MM.1S (cell line): ENCODE measurements around the gene MAJIN.

Experiments
- DNase-seq: peaks from one replicate; pipeline ENCODE4 v3.0.0-alpha.2; 2015
- H2AFZ ChIP-seq: fragments of 300-600 bp; sonication (generic); 2 replicates; pipeline ENCODE4 v1.6.0; 2016; ENCODE audit warnings: antibody characterized with exemption, low read length
- H3F3A ChIP-seq: fragments of 300-600 bp; sonication (generic); 2 replicates; pipeline ENCODE4 v1.6.1; 2016; ENCODE audit warnings: mild to moderate bottlenecking, antibody characterized with exemption, low read length, moderate library complexity, mixed read lengths; ENCODE audit not compliant: insufficient read depth
- H3K27ac ChIP-seq: fragments of 300-600 bp; sonication (generic); 2 replicates; pipeline ENCODE4 v1.5.1; 2016; ENCODE audit warnings: mild to moderate bottlenecking, low read length
- H3K27me3 ChIP-seq: fragments of 300-600 bp; sonication (generic); replicated peaks from 2 replicates; pipeline ENCODE4 v1.6.0; 2016; ENCODE audit warnings: low read length; ENCODE audit not compliant: insufficient read depth
- H3K36me3 ChIP-seq: fragments of 300-600 bp; sonication (generic); replicated peaks from 2 replicates; pipeline ENCODE4 v1.6.1; 2016; ENCODE audit warnings: mild to moderate bottlenecking, low read length, mixed read lengths; ENCODE audit not compliant: insufficient read depth
- H3K4me1 ChIP-seq: fragments of 300-600 bp; sonication (generic); 2 replicates; pipeline ENCODE4 v1.6.1; 2016; ENCODE audit warnings: low read length, mixed read lengths
- H3K4me2 ChIP-seq: fragments of 300-600 bp; sonication (generic); 2 replicates; pipeline ENCODE4 v1.6.0; 2016; ENCODE audit warnings: low read depth, low read length
- H3K4me3 ChIP-seq: fragments of 300-600 bp; sonication (generic); 2 replicates; pipeline ENCODE4 v1.5.1; 2016; ENCODE audit warnings: low read length, mixed read lengths
- H3K79me2 ChIP-seq: fragments of 300-600 bp; sonication (generic); 2 replicates; pipeline ENCODE4 v1.6.1; 2016; ENCODE audit warnings: mixed run types, low read length, mixed read lengths
- H3K9ac ChIP-seq: fragments of 300-600 bp; sonication (generic); 2 replicates; pipeline ENCODE4 v1.6.1; 2016; ENCODE audit warnings: low read length, mixed read lengths
- H3K9me2 ChIP-seq: fragments of 300-600 bp; sonication (generic); replicated peaks from 2 replicates; pipeline ENCODE4 v1.6.1; 2016; ENCODE audit warnings: mild to moderate bottlenecking, low read length, mixed read lengths; ENCODE audit not compliant: insufficient read depth
- H3K9me3 ChIP-seq: fragments of 300-600 bp; sonication (generic); replicated peaks from 2 replicates; pipeline ENCODE4 v1.6.1; 2016; ENCODE audit warnings: mild to moderate bottlenecking, low read length, mixed read lengths; ENCODE audit not compliant: insufficient read depth
- H4K20me1 ChIP-seq: fragments of 300-600 bp; sonication (generic); 2 replicates; pipeline ENCODE4 v1.6.1; 2016; ENCODE audit warnings: mild to moderate bottlenecking, low read length, moderate library complexity, mixed read lengths; ENCODE audit not compliant: insufficient read depth
- CTCF ChIP-seq: fragments of 300-600 bp; sonication (generic); IDR thresholded peaks from 2 replicates; pipeline ENCODE4 v1.5.1; 2016; ENCODE audit warnings: antibody characterized with exemption, low read length, mixed read lengths
- EZH2 ChIP-seq: fragments of 300-600 bp; sonication (generic); optimal IDR thresholded peaks from 2 replicates; pipeline ENCODE3; 2017; ENCODE audit warnings: low read depth, mild to moderate bottlenecking, antibody characterized with exemption, low read length, mixed read lengths
- EZH2phosphoT487 ChIP-seq: fragments of 300-600 bp; sonication (generic); IDR thresholded peaks from 2 replicates; pipeline ENCODE4 v1.6.1; 2018; ENCODE audit warnings: antibody characterized with exemption, low read length

The MAJIN gene

GRCh38 chr11:64929625-64930024 lies 42.3 kb downstream of the MAJIN start:
- Histone ChIP-seq H3K27ac (no peak overlapping the region), H3K9ac (no peak overlapping the region), H3K9me3 (no peaks in the 10 kb centered on the region), H3K27me3 (no peaks in the 10 kb centered on the region), H3K79me2 (no peaks in the 10 kb centered on the region), H2AFZ (no peak overlapping the region), H3K4me1 (no peaks in the 10 kb centered on the region), H3K4me2 (no peak overlapping the region), H3K9me2 (no peaks in the 10 kb centered on the region), H3F3A (no peaks in the 10 kb centered on the region), H3K36me3 (no peaks in the 10 kb centered on the region), H3K4me3 (no peak overlapping the region), H4K20me1 (no peaks in the 10 kb centered on the region)
- TF ChIP-seq EZH2phosphoT487 (no peak), EZH2 (no peak), CTCF (no peak)
- DNase-seq: no peak

- H3K36me3 ChIP-seq: no peaks in the 10 kb centered on the region
- H3K9me2 ChIP-seq: no peaks in the 10 kb centered on the region
- no peaks in the 10 kb centered on the region for H3K27me3 ChIP-seq
Observed at GRCh38 chr11:64928957-64929356, 43.0 kb downstream of the MAJIN start.

GRCh38 chr11:64926689-64927088 lies 45.2 kb downstream of the MAJIN start:
- no peak overlapping the region for H3K4me2 ChIP-seq
- DNase-seq: no peak
- H3K9me2 ChIP-seq: no peaks in the 10 kb centered on the region
- H2AFZ ChIP-seq: no peak overlapping the region
- no peaks in the 10 kb centered on the region for H3F3A ChIP-seq
- no peak overlapping the region for H3K27ac ChIP-seq
- H4K20me1 ChIP-seq: no peaks in the 10 kb centered on the region
- no peaks in the 10 kb centered on the region for H3K79me2 ChIP-seq
- no peaks in the 10 kb centered on the region for H3K9me3 ChIP-seq
- no peak for TF ChIP-seq CTCF
- TF ChIP-seq EZH2: no peak
- no peak for TF ChIP-seq EZH2phosphoT487
- H3K4me3 ChIP-seq: no peak overlapping the region
- no peak overlapping the region for H3K9ac ChIP-seq
- H3K36me3 ChIP-seq: no peaks in the 10 kb centered on the region
- no peaks in the 10 kb centered on the region for H3K4me1 ChIP-seq
- H3K27me3 ChIP-seq: no peaks in the 10 kb centered on the region

More at GRCh38 chr11:64928957-64929356, 43.0 kb downstream of the MAJIN start:
- Histone ChIP-seq H3K9ac (no peak overlapping the region), H4K20me1 (no peaks in the 10 kb centered on the region), H3F3A (no peaks in the 10 kb centered on the region), H3K4me1 (no peaks in the 10 kb centered on the region), H3K27ac (no peak overlapping the region), H3K9me3 (no peaks in the 10 kb centered on the region), H3K79me2 (no peaks in the 10 kb centered on the region), H3K4me2 (no peak overlapping the region), H2AFZ (no peak overlapping the region), H3K4me3 (no peak overlapping the region)
- TF ChIP-seq CTCF (no peak), EZH2phosphoT487 (no peak), EZH2 (no peak)
- DNase-seq: no peak
